ENCODE results near the gene CRPPA. TPM values are rescaled to one million over a fixed set of nuclear protein-coding genes. Genes with fewer than 3 reads are reported as not detected.

CRPPA gene
- total RNA-seq, 1 donor: 3.2 TPM

GRCh38 chr7:16436306-16436705 lies 15.0 kb upstream of the CRPPA start:
- no peak for DNase-seq (ENCODE audit: low read depth)
- no peak for TF ChIP-seq CTCF (IDR thresholded peaks at IDR 0.05; ENCODE audit: insufficient read depth, low read length)
- no peak overlapping the region for H3K4me3 ChIP-seq (ENCODE audit: low read depth, low read length)

DNA sequence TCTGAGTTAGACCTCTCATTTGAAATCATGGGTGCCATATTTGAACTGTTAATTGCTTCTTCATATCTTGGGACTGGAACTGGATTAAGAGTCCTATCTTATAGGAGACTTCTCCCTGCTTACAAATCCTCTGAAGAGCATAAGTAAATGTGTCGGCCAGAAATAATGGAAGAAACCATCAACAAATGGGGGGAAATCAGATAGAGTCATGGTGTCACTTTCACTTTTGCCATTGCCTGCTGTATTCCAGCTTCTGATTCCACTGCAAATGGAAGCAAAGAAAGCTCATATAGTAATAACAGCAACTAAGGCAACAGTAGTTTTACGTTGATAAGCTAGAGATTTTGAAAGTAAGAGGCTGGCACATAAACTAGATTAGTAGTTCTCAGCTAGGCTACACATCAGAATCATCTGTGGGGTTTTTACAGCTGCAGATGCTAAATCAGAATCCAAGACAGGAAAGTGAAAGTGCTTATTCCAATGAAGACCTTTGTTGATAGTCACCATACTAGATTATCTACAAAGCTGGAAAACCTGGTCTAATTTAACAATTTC lies 12.3 kb upstream of the CRPPA start:
- peak; percentile 37 for DNase-seq (ENCODE audit: low read depth)
- no peak for TF ChIP-seq CTCF (IDR thresholded peaks at IDR 0.05; ENCODE audit: insufficient read depth, low read length)
- H3K4me3 ChIP-seq (ENCODE audit: low read depth, low read length): no peak overlapping the region

DNA sequence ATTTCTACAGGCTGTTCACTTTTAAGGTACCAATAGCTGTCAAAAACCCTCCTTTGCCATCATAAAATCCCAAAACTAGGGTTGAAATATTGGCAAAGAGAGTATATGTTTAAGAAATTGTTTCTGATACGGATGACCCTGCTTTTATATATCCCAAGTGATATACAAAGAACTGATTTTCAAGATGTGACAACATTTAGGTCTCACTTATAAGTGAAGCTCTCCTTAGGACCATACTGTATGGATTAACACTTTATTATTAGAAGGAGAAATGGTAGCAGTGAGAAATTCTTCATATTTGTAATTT lies 11.0 kb upstream of the CRPPA start:
- no peak for DNase-seq (ENCODE audit: low read depth)
- no peak overlapping the region for H3K4me3 ChIP-seq (ENCODE audit: low read depth, low read length)
- TF ChIP-seq CTCF (IDR thresholded peaks at IDR 0.05; ENCODE audit: insufficient read depth, low read length): no peak

DNA sequence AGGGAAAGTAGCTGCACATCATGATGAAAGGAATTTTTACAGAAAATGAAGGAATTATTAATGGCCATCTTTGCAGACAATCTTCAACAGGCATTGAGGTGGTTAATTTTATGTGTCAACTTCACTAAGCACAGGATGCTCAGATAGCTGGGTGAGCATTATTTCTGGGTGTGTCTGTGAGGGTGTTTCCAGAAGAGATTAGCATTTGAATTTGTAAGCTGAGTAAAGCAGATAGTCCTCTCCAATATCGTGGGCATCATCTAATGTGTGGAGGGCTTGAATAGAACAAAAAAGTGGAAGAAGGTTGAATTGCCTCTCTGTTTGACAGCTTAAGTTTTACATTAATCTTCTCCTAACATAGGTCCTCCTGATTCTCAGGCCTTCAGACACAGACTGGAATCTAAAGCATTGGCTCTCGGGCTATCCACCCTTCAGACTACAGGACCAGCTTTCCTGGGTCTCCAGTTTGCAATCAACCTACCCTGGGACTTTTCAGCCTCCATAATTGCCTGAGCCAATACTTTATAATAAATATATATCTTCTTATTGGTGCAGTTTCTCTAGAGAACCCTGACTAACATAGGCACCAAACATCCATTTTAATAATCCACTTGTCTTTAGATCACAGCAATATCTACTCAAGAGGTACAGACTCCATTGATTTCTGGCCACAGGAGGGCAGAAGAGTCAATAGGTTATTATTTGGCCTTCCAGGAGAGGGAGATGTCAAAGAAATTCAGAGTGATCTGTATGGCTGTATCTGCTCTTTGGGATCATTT lies 10.5 kb upstream of the CRPPA start:
- no peak overlapping the region for H3K4me3 ChIP-seq (ENCODE audit: low read depth, low read length)
- TF ChIP-seq CTCF (IDR thresholded peaks at IDR 0.05; ENCODE audit: insufficient read depth, low read length): peak; percentile 37
- DNase-seq (ENCODE audit: low read depth): peak; percentile 38

- H3K4me3 ChIP-seq (ENCODE audit: low read depth, low read length): no peak overlapping the region
- TF ChIP-seq CTCF (IDR thresholded peaks at IDR 0.05; ENCODE audit: insufficient read depth, low read length): no peak
- DNase-seq (ENCODE audit: low read depth): no peak
Observed at GRCh38 chr7:16430133-16430532, 8.8 kb upstream of the CRPPA start.

DNA sequence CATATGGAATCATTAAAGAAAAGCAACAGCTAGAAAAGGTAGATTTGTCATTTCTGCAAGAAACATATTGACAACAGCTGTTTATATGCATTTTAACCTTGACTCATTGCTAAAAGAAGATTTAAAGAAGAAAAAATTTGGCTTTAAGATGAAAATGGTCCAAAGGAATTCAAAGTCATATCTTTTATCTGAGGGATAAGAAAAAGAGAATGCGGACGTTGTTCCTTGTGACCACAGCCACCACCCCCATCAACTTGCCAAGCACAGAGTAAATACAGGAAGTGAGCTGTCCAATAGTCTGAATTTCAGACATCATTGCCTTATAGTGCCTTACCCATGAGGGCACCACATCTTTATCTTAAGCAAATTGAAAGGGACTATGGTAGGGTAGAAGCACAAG lies 7.3 kb upstream of the CRPPA start:
- DNase-seq (ENCODE audit: low read depth): peak; percentile 79
- no peak overlapping the region for H3K4me3 ChIP-seq (ENCODE audit: low read depth, low read length)
- no peak for TF ChIP-seq CTCF (IDR thresholded peaks at IDR 0.05; ENCODE audit: insufficient read depth, low read length)

GRCh38 chr7:16428182-16428581 lies 6.8 kb upstream of the CRPPA start:
- no peak for TF ChIP-seq CTCF (IDR thresholded peaks at IDR 0.05; ENCODE audit: insufficient read depth, low read length)
- H3K4me3 ChIP-seq (ENCODE audit: low read depth, low read length): no peak overlapping the region
- no peak for DNase-seq (ENCODE audit: low read depth)

Measured in fibroblast of the aortic adventitia (primary cell).